HEK293 (cell line): Measurements from ENCODE around the gene ITGA11.

Experiments
- GFI1B ChIP-seq: fragments of 450-650 bp; formaldehyde crosslinking; IDR thresholded peaks from 2 replicates; pipeline ENCODE4 v1.5.1; 2016; ENCODE audit warnings: missing biosample characterization, missing genetic modification characterization
- KLF1 ChIP-seq: fragments of 450-650 bp; formaldehyde crosslinking; IDR thresholded peaks from 2 replicates; pipeline ENCODE4 v1.5.1; 2016; ENCODE audit warnings: missing biosample characterization, missing genetic modification characterization
- KLF8 ChIP-seq: fragments of 450-650 bp; formaldehyde crosslinking; IDR thresholded peaks from 2 replicates; pipeline ENCODE4 v1.5.1; 2016; ENCODE audit warnings: missing biosample characterization, missing genetic modification characterization
- OSR2 ChIP-seq: fragments of 450-650 bp; formaldehyde crosslinking; IDR thresholded peaks from 2 replicates; pipeline ENCODE4 v1.5.1; 2016; ENCODE audit warnings: missing biosample characterization, missing genetic modification characterization
- PRDM2 ChIP-seq: fragments of 450-650 bp; formaldehyde crosslinking; IDR thresholded peaks from 2 replicates; pipeline ENCODE4 v1.5.1; 2016; ENCODE audit warnings: missing biosample characterization, missing genetic modification characterization, borderline replicate concordance
- ZBTB6 ChIP-seq: fragments of 450-650 bp; formaldehyde crosslinking; IDR thresholded peaks from 2 replicates; pipeline ENCODE4 v1.5.1; 2017; ENCODE audit warnings: missing biosample characterization, missing genetic modification characterization
- ZFP3 ChIP-seq: fragments of 450-650 bp; formaldehyde crosslinking; IDR thresholded peaks from 2 replicates; pipeline ENCODE4 v1.5.1; 2016; ENCODE audit warnings: low read depth, missing biosample characterization, missing genetic modification characterization
- ZNF146 ChIP-seq: fragments of 450-650 bp; formaldehyde crosslinking; IDR thresholded peaks from 2 replicates; pipeline ENCODE4 v1.5.1; 2016; ENCODE audit warnings: missing biosample characterization, missing genetic modification characterization
- ZNF174 ChIP-seq: fragments of 450-650 bp; formaldehyde crosslinking; IDR thresholded peaks from 2 replicates; pipeline ENCODE4 v1.5.0; 2017; ENCODE audit warnings: missing biosample characterization, mild to moderate bottlenecking, missing genetic modification characterization
- ZNF184 ChIP-seq: fragments of 450-650 bp; IDR thresholded peaks from 2 replicates; pipeline ENCODE4 v1.5.1; 2018; ENCODE audit warnings: missing biosample characterization, mild to moderate bottlenecking, missing genetic modification characterization
- ZNF416 ChIP-seq: fragments of 450-650 bp; formaldehyde crosslinking; IDR thresholded peaks from 2 replicates; pipeline ENCODE4 v1.5.1; 2016; ENCODE audit warnings: missing biosample characterization, missing genetic modification characterization
- ZNF426 ChIP-seq: fragments of 450-650 bp; formaldehyde crosslinking; IDR thresholded peaks from 2 replicates; pipeline ENCODE4 v1.5.1; 2017; ENCODE audit warnings: missing biosample characterization, missing genetic modification characterization, mild to moderate bottlenecking, inconsistent platforms, moderate library complexity
- ZNF510 ChIP-seq: fragments of 450-650 bp; formaldehyde crosslinking; IDR thresholded peaks from 2 replicates; pipeline ENCODE4 v1.5.1; 2018; ENCODE audit warnings: mild to moderate bottlenecking, missing genetic modification characterization, missing biosample characterization; ENCODE audit not compliant: insufficient replicate concordance
- ZNF530 ChIP-seq: fragments of 450-650 bp; formaldehyde crosslinking; IDR thresholded peaks from 2 replicates; pipeline ENCODE4 v1.5.1; 2016; ENCODE audit warnings: low read depth, missing biosample characterization, missing genetic modification characterization
- ZNF580 ChIP-seq: fragments of 450-650 bp; formaldehyde crosslinking; IDR thresholded peaks from 2 replicates; pipeline ENCODE4 v1.5.1; 2016; ENCODE audit warnings: missing biosample characterization, missing genetic modification characterization
- ZNF610 ChIP-seq: fragments of 450-650 bp; formaldehyde crosslinking; IDR thresholded peaks from 2 replicates; pipeline ENCODE4 v1.5.1; 2016; ENCODE audit warnings: missing biosample characterization, missing genetic modification characterization, borderline replicate concordance
- ZXDB ChIP-seq: fragments of 450-650 bp; formaldehyde crosslinking; IDR thresholded peaks from 2 replicates; pipeline ENCODE4 v1.5.1; 2016; ENCODE audit warnings: missing biosample characterization, missing genetic modification characterization
- TF ChIP-seq, protein P1 (sequence below): fragments of 450-650 bp; formaldehyde crosslinking; IDR thresholded peaks from 2 replicates; pipeline ENCODE4 v1.5.1; 2016; ENCODE audit warnings: missing biosample characterization, missing genetic modification characterization
- TF ChIP-seq, protein P2 (sequence below): fragments of 450-650 bp; formaldehyde crosslinking; IDR thresholded peaks from 2 replicates; pipeline ENCODE4 v1.5.1; 2016; ENCODE audit warnings: missing biosample characterization, missing genetic modification characterization
- TF ChIP-seq, protein P3 (sequence below): fragments of 450-650 bp; formaldehyde crosslinking; IDR thresholded peaks from 2 replicates; pipeline ENCODE4 v1.5.1; 2017; ENCODE audit warnings: missing biosample characterization, missing genetic modification characterization
- TF ChIP-seq, protein P4 (sequence below): fragments of 450-650 bp; formaldehyde crosslinking; IDR thresholded peaks from 2 replicates; pipeline ENCODE4 v1.5.1; 2016; ENCODE audit warnings: missing biosample characterization, missing genetic modification characterization
- TF ChIP-seq, protein P5 (sequence below): fragments of 450-650 bp; formaldehyde crosslinking; IDR thresholded peaks from 2 replicates; pipeline ENCODE4 v1.5.1; 2016; ENCODE audit warnings: missing biosample characterization, missing genetic modification characterization

The ITGA11 gene

GRCh38 chr15:68277603-68278344 is 154.2 kb downstream of the ITGA11 start, which contains the start of gene FEM1B (continued):
- TF ChIP-seq, protein P1, sequence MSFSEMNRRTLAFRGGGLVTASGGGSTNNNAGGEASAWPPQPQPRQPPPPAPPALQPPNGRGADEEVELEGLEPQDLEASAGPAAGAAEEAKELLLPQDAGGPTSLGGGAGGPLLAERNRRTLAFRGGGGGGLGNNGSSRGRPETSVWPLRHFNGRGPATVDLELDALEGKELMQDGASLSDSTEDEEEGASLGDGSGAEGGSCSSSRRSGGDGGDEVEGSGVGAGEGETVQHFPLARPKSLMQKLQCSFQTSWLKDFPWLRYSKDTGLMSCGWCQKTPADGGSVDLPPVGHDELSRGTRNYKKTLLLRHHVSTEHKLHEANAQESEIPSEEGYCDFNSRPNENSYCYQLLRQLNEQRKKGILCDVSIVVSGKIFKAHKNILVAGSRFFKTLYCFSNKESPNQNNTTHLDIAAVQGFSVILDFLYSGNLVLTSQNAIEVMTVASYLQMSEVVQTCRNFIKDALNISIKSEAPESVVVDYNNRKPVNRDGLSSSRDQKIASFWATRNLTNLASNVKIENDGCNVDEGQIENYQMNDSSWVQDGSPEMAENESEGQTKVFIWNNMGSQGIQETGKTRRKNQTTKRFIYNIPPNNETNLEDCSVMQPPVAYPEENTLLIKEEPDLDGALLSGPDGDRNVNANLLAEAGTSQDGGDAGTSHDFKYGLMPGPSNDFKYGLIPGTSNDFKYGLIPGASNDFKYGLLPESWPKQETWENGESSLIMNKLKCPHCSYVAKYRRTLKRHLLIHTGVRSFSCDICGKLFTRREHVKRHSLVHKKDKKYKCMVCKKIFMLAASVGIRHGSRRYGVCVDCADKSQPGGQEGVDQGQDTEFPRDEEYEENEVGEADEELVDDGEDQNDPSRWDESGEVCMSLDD (tag by site-specific recombination) = peak; percentile 95
- TF ChIP-seq ZNF416 (tag by site-specific recombination) (peak; percentile 42; the same call in 1 of the 2 replicates), KLF8 (peak; percentile 100), ZNF610 (tag by site-specific recombination) (peak; percentile 95), ZNF174 (tag by site-specific recombination) (no peak), ZBTB6 (peak; percentile 46; the same call in 1 of the 2 replicates), ZNF184 (tag by site-specific recombination) (peak; percentile 79; the same call in 1 of the 2 replicates), ZFP3 (0 out of 2 replicates have a peak, but pooled peaks have one; percentile 23), ZNF426 (tag by site-specific recombination) (no peak), KLF1 (tag by site-specific recombination) (peak; percentile 91), PRDM2 (tag by site-specific recombination) (peak; percentile 93; the same call in 1 of the 2 replicates), GFI1B (tag by site-specific recombination) (peak; percentile 47; the same call in 1 of the 2 replicates), ZXDB (tag by site-specific recombination) (peak; percentile 99), OSR2 (tag by site-specific recombination) (no peak; the same call in 1 of the 2 replicates), ZNF530 (tag by site-specific recombination) (no peak), ZNF580 (tag by site-specific recombination) (peak; percentile 84), ZNF146 (tag by site-specific recombination) (peak; percentile 82), ZNF510 (no peak)
- TF ChIP-seq, protein P2, sequence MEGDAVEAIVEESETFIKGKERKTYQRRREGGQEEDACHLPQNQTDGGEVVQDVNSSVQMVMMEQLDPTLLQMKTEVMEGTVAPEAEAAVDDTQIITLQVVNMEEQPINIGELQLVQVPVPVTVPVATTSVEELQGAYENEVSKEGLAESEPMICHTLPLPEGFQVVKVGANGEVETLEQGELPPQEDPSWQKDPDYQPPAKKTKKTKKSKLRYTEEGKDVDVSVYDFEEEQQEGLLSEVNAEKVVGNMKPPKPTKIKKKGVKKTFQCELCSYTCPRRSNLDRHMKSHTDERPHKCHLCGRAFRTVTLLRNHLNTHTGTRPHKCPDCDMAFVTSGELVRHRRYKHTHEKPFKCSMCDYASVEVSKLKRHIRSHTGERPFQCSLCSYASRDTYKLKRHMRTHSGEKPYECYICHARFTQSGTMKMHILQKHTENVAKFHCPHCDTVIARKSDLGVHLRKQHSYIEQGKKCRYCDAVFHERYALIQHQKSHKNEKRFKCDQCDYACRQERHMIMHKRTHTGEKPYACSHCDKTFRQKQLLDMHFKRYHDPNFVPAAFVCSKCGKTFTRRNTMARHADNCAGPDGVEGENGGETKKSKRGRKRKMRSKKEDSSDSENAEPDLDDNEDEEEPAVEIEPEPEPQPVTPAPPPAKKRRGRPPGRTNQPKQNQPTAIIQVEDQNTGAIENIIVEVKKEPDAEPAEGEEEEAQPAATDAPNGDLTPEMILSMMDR (tag by site-specific recombination) = no peak
- TF ChIP-seq, protein P3, sequence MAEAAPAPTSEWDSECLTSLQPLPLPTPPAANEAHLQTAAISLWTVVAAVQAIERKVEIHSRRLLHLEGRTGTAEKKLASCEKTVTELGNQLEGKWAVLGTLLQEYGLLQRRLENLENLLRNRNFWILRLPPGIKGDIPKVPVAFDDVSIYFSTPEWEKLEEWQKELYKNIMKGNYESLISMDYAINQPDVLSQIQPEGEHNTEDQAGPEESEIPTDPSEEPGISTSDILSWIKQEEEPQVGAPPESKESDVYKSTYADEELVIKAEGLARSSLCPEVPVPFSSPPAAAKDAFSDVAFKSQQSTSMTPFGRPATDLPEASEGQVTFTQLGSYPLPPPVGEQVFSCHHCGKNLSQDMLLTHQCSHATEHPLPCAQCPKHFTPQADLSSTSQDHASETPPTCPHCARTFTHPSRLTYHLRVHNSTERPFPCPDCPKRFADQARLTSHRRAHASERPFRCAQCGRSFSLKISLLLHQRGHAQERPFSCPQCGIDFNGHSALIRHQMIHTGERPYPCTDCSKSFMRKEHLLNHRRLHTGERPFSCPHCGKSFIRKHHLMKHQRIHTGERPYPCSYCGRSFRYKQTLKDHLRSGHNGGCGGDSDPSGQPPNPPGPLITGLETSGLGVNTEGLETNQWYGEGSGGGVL (tag by site-specific recombination) = peak; percentile 82
- TF ChIP-seq, protein P4, sequence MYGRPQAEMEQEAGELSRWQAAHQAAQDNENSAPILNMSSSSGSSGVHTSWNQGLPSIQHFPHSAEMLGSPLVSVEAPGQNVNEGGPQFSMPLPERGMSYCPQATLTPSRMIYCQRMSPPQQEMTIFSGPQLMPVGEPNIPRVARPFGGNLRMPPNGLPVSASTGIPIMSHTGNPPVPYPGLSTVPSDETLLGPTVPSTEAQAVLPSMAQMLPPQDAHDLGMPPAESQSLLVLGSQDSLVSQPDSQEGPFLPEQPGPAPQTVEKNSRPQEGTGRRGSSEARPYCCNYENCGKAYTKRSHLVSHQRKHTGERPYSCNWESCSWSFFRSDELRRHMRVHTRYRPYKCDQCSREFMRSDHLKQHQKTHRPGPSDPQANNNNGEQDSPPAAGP = peak; percentile 99
- TF ChIP-seq, protein P5, sequence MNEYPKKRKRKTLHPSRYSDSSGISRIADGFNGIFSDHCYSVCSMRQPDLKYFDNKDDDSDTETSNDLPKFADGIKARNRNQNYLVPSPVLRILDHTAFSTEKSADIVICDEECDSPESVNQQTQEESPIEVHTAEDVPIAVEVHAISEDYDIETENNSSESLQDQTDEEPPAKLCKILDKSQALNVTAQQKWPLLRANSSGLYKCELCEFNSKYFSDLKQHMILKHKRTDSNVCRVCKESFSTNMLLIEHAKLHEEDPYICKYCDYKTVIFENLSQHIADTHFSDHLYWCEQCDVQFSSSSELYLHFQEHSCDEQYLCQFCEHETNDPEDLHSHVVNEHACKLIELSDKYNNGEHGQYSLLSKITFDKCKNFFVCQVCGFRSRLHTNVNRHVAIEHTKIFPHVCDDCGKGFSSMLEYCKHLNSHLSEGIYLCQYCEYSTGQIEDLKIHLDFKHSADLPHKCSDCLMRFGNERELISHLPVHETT (tag by site-specific recombination) = peak; percentile 99
